Brain microvascular endothelial cell (primary cell): ENCODE measurements around the gene MED31.

Source experiments
- DNase-seq: peaks from one replicate; pipeline ENCODE4 v3.0.0-alpha.2; 2020
- H3K27ac ChIP-seq: fragments of 250-450 bp; sonication (Bioruptor Pico); 2 replicates; pipeline ENCODE4 v1.5.1; 2020; ENCODE audit warnings: mild to moderate bottlenecking, moderate library complexity
- H3K27me3 ChIP-seq: fragments of 250-450 bp; sonication (Bioruptor Pico); replicated peaks from 2 replicates; pipeline ENCODE4 v1.5.1; 2020; ENCODE audit warnings: mild to moderate bottlenecking
- H3K36me3 ChIP-seq: fragments of 250-450 bp; sonication (Bioruptor Pico); replicated peaks from 2 replicates; pipeline ENCODE4 v1.5.1; 2020; ENCODE audit warnings: mild to moderate bottlenecking
- H3K4me3 ChIP-seq: 2 replicates; pipeline ENCODE4 v1.5.1; 2011; ENCODE audit warnings: low read depth, mild to moderate bottlenecking, control low read depth, low read length, moderate library complexity
- CTCF ChIP-seq: IDR thresholded peaks from 2 replicates; pipeline ENCODE4 v1.5.1; 2011; ENCODE audit warnings: low read depth, mild to moderate bottlenecking, moderate library complexity, low read length, control low read depth, inconsistent platforms; ENCODE audit errors: missing control alignments
- in situ Hi-C: cut with HindIII; loops from 2 replicates; pipeline ENCODE4 v1.10.0; 2017; ENCODE audit warnings: low sequenced_read_pairs, low pct_ligation_motif_present

The MED31 gene

GRCh38 chr17:6654841-6655731 is 3.7 kb upstream of the MED31 start:
- TF ChIP-seq CTCF, result peak; percentile 38
- Histone ChIP-seq H3K36me3 (no peaks in the 10 kb centered on the region), H3K27ac (no peak overlapping the region), H3K27me3 (peaks cover 16% of the 10 kb centered on the region), H3K4me3 (no peak overlapping the region)
- DNase-seq, result no peak
- in situ Hi-C loops, result no loop called here

GRCh38 chr17:6651919-6652452 is 581 bp upstream of the MED31 start:
- Histone ChIP-seq H3K4me3 (peak overlapping the region; percentile 71), H3K36me3 (no peaks in the 10 kb centered on the region), H3K27ac (peak overlapping the region; percentile 87), H3K27me3 (peaks cover 10% of the 10 kb centered on the region)
- no peak for DNase-seq
- in situ Hi-C loops, result no loop called here
- TF ChIP-seq CTCF, result no peak

- peaks cover 1% of the 10 kb centered on the region for H3K36me3 ChIP-seq
- in situ Hi-C loops, result no loop called here
- H3K27ac ChIP-seq, result no peak overlapping the region
- H3K27me3 ChIP-seq, result no peaks in the 10 kb centered on the region
- peak; percentile 53 for TF ChIP-seq CTCF
- no peak for DNase-seq
- no peak overlapping the region for H3K4me3 ChIP-seq
These were observed 3.2 kb downstream of the MED31 start for GRCh38 chr17:6648181-6648580.

- no peak for TF ChIP-seq CTCF
- H3K27me3 ChIP-seq, result no peaks in the 10 kb centered on the region
- in situ Hi-C loops, result no loop called here
- H3K27ac ChIP-seq, result no peak overlapping the region
- peak; percentile 58 for DNase-seq
- peaks cover 3% of the 10 kb centered on the region for H3K36me3 ChIP-seq
- H3K4me3 ChIP-seq, result no peak overlapping the region
These were observed 7.8 kb downstream of the MED31 start for GRCh38 chr17:6643451-6644125.

- in situ Hi-C loops, result no loop called here
- no peak for DNase-seq
- Histone ChIP-seq H3K4me3 (no peak overlapping the region), H3K27me3 (no peaks in the 10 kb centered on the region), H3K36me3 (peaks cover 3% of the 10 kb centered on the region), H3K27ac (no peak overlapping the region)
- no peak for TF ChIP-seq CTCF
These were observed 8.8 kb downstream of the MED31 start for GRCh38 chr17:6642592-6642991.
